ENCODE results near the gene SLC26A11. TPM values are rescaled to one million over a fixed set of nuclear protein-coding genes. Genes with fewer than 3 reads are reported as not detected.

Gene SLC26A11
- total RNA-seq, 2 experiments from 2014 or later, result 4.9 to 7.1 TPM

DNA sequence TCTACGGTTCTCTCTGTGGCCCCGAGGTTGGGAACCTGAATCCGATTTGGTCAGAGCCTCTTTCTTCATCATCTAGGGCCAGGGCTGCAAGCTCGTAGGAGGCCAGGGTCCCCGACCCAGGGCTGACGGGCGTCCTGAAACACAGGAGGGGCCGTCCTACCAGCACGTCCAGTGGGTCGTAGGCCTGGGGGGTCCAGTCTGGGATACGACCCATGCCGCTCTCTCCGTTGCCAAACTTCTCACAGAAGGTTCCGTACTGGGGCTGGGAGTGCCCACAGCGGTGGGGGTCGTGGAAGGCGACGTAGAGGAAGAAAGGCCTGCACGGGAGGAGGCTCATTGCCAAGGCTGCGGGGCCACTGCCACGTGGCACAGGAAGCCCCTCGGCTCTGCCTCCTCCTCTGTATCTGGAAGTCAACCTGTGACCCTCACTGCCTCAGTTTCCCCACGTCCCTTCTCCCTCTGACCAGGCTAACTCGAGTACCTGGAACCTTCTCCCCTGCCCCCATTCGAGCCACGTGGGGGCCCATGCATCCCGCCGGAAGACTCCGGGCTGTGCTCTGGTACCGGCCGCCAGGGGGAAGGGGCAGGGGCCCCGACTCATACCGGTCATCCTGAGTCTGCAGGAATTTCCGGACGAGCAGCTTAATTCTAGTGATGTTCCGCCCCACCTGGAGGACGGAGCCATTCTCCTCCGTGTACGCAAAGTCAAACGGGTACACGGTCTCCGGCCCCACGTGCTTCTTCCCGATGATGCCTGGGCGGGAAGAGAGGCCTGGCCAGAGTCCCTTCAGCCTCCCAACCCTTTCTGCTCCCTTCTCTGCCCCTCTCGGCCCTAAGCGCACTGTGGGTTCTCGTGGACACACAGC, 6.0 kb upstream of the SLC26A11 start:
- ChIA-PET CTCF (no interaction called here), POLR2A (no interaction called here)

DNA sequence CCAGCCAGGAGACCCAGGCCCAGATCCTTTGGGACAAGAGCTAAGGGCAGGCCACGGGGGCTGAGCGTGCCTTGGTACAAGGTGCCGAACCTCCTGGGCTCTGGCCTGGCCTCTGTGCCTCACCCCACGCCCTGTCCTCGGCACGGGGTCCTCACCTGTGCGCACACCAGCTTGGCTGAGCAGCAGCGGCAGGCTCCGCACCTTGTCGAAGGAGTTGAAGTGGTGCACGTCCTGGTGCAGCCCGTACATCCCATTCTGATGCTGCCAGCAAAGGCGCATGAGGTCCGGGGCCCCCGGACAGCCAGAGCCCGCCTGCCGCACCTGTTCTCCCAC, 5.4 kb upstream of the SLC26A11 start:
- POLR2A ChIA-PET, result no interaction called here
- CTCF ChIA-PET, result interaction anchor here (1.7 kb wide), 1 partner anchor 19 kb away, joined by 3 read pairs; no protein-coding TSS in a partner anchor

DNA sequence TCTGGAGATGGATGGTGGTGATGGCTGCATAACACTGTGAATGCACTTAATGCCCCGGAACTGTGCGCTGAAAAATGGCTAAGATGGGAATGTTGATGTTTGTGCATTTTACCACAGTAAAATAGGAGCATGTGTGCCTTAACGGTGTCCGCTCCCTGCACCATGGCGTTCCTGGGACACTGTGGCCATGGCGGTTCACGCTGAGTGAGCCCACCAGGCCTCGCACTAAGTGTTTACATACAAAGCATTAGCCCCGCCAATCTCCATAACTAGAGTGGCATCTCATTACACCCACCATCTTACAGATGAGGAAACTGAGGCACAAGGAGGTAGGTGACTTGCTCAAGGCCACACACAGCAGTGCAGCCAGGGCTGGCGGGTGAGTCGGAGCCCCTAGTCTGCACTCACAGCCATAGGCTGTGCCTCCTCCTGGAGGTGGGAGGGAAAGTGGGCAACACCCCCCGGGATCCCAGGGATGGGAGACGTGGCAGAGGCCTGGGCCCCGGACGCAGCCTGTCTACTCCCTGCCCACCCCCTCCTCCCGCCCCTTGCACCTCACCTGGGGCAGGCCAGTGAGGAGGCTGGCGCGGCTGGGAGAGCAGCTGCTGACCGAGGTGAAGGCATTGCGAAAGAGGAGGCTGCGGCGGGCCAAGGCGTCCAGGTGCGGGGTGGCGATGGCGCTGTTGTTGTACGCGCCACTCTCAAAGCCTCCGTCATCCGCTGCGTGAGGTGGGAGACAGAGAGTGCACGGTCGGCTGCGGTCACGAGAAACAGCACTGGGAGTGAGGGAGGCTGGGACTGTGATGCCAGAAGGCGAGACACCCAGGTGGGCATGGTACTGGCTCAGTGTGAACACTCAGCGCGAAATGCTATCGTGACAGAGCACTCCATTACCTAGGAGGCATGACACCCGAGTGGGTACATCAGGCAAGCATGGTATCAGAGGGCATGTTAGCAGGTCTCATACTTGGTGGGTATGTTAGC, 3.5 kb upstream of the SLC26A11 start:
- CTCF ChIA-PET, result interaction anchor here (1.7 kb wide), 1 partner anchor 21 kb away, joined by 3 read pairs; no protein-coding TSS in a partner anchor
- POLR2A ChIA-PET, result interaction anchor here (0.5 kb wide), 1 partner anchor 48 kb away, joined by 4 read pairs; no protein-coding TSS in a partner anchor

DNA sequence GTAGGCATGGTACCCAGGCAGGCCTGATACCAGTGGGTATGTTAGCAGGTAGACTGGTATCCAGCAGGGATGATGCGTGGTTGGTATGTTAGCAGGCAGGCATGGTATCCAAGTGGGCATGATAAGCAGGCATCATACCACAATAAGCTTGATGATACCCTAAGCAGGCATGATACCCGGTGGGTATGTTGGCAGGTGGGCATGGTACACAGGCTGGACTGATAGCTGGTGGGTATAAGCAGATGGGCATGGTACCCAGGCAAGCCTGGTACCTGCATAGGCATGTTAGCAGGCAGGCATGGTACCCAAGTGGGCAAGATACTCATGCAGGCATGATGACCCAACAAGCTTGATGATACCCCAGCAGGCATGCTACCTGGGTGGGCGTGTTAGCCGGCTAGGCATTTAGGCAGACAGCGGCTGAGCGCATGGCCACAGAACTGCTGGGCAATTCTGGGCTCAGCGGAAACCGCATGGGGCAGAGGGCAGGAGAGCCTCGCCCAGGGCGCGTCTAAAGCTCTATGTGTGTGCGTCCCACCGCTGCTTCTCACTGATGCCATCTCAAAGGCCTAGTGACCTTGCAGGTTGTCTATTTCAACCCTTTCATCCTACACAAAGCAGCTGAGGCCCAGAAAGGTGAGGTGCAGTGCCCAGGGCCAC, 2.4 kb upstream of the SLC26A11 start:
- POLR2A ChIA-PET, result interaction anchor here (0.5 to 2.0 kb wide), 2 partner anchors 47 to 48 kb away, joined by 4 to 9 read pairs; no protein-coding TSS in a partner anchor
- CTCF ChIA-PET, result interaction anchor here (0.5 to 1.6 kb wide), 2 partner anchors 46 to 1471 kb away, joined by 4 to 5 read pairs; no protein-coding TSS in a partner anchor

DNA sequence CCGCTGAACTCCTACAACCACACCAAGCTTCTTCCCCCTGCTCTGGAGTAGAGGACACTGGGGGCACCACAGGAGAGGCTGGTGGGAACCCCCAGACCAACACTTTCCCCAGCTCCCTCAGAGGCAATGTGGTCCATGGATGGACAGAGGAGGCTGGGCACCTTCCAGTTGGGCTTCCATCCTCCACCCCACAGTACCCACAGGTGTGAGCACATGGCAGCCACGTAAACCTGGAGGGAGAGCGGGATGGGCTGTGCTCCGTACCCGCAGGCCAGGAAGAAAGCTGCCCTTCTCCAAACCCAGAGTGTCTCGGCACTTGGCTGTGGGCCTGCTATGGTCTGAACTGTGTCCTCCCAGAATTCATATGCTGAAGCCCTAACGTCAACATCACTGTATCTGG, 1.8 kb upstream of the SLC26A11 start:
- ChIA-PET CTCF (interaction anchor here (0.5 to 1.6 kb wide), 4 partner anchors 22 to 1472 kb away, joined by 4 to 5 read pairs (median 4); no protein-coding TSS in a partner anchor), POLR2A (interaction anchor here (1.7 to 2.0 kb wide), 2 partner anchors 41 to 48 kb away, joined by 6 to 9 read pairs; no protein-coding TSS in a partner anchor)

DNA sequence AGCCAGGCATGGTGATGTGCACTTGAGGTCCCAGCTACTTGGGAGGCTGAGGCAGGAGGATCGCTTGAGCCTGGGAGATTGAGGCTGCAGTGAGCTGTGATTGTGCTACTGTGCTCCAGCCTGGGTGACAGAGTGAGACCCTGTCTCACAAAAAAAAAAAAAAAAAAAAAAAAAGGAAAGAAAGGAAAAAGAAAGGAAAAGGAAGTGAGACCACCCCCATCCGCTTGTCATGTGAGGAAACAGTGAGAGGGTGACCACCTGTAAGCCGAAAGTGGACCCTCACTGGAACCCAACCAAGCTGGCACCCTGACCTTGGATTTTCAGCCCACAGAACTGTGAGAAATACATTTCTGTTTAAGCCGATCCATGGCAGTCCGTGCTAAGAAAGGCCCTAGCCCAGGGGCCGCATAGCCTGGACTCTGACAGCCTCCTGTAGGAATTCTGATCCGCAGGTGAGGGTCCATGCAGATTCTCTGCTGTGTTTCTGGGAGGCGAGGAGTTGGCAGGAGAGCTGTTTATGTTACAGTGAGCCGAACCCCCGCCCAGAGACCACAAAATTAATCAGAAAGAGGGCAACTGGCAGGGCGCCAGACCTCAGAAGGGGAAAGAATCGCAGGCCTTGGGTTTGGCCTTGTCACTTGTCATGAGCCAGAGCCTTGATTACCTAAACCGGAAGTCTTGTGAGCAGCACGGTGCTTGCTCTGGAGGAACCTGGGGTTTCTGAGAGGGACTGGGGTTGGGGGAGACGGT, 1.0 kb upstream of the SLC26A11 start:
- ChIA-PET CTCF (interaction anchor here (0.7 to 1.6 kb wide), 3 partner anchors 23 to 45 kb away, joined by 4 to 5 read pairs (median 4); no protein-coding TSS in a partner anchor), POLR2A (interaction anchor here (0.6 to 2.0 kb wide), 8 partner anchors 36 to 79 kb away, joined by 3 to 15 read pairs (median 7); no protein-coding TSS in a partner anchor)

DNA sequence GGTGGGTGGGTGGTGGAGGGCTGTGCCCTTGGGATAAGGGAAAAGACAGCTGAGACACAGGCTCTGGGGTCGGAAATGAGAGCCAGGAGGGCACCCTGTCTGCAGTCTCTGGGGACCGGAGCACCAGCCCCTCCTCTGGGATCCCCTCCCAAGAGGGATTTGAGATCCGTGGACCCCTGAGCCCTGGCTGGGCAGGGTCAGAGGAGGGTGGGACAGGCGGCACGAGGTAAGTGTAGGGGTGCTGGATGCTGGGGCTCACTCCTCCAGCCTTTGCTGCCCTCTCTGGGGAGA, 519 bp upstream of the SLC26A11 start:
- CTCF ChIA-PET, result no interaction called here
- POLR2A ChIA-PET, result interaction anchor here (0.6 to 2.0 kb wide), 8 partner anchors 35 to 78 kb away, joined by 3 to 10 read pairs (median 4); no protein-coding TSS in a partner anchor

DNA sequence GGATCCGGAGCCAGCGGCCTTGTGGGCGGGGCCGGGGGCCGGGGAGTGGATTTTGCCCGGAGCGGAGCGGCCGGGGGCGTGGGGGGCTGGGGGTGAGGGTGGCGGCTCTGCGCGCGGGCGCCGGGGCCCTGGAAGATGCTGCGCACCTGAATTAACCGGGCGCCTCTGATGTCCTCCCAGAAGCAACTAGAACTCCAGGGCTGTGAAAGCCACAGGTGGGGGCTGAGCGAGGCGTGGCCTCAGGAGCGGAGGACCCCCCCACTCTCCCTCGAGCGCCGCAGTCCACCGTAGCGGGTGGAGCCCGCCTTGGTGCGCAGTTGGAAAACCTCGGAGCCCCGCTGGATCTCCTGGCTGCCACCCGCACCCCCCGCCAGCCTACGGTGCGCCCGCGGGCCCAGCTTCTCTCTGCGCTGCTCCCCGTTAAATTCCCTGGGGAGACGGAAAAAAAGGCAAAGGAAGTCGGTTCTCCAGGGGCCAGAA, 549 bp downstream of the SLC26A11 start:
- CTCF ChIA-PET, result interaction anchor here (0.8 kb wide), 1 partner anchor 212 kb away, joined by 3 read pairs; no protein-coding TSS in a partner anchor
- POLR2A ChIA-PET, result interaction anchor here (1.2 kb wide), 1 partner anchor 59 kb away, joined by 3 read pairs; no protein-coding TSS in a partner anchor

DNA sequence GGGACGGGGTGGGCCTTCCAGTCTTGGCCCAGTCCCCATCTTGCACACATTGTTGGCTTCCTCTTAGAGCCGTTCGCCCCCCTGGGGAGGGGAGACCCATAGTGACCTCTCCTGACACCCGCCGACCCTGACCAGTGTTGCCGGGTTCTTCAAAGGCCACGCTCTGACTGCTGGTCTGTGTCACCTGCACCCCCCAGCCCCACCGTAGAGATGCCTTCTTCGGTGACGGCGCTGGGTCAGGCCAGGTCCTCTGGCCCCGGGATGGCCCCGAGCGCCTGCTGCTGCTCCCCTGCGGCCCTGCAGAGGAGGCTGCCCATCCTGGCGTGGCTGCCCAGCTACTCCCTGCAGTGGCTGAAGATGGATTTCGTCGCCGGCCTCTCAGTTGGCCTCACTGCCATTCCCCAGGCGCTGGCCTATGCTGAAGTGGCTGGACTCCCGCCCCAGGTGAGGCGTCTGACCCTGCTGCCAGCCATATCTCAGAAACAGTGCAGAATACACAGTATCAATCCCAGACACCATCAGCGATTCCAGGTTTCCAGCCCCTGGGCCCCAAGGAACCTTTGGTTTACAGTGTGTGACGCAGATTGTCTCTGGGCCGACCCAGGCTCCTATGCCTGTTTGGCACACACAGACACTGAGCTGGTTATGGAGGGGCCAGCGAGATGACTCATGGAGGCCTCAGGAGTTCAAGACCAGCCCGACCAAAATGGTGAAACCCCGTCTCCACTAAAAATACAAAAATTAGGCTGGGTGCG, 1.3 kb downstream of the SLC26A11 start:
- CTCF ChIA-PET, result interaction anchor here (0.7 to 0.8 kb wide), 3 partner anchors 61 to 1071 kb away, joined by 3 read pairs; no protein-coding TSS in a partner anchor
- POLR2A ChIA-PET, result no interaction called here

DNA sequence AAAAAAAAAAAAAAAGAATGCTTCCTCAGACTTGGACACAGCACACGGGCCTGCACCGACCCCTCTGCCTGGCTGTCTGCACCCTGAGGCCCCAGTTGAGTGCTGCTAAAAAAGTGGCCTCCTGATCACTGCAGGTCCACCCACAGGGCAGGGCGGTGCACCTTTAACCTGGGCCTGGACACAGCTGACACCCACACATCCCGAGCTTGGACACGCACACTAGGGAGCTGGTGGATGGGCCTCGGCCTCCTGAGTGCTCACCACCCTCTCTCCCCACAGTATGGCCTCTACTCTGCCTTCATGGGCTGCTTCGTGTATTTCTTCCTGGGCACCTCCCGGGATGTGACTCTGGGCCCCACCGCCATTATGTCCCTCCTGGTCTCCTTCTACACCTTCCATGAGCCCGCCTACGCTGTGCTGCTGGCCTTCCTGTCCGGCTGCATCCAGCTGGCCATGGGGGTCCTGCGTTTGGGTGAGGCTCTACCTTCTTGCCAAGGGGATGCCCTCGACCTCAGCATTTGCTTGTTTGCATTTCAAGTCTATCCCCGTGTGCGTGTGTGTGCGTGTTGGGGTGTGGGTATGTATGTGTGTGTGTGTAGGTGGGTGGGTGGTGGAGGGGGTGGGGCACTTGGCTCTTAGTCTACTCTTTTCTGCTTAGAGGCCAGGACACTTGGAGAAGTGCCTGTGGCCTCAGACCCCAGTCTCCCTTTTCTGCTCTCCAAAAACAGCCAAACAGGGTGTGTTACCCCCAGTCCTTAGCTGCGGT, 2.3 kb downstream of the SLC26A11 start:
- ChIA-PET POLR2A (no interaction called here), CTCF (interaction anchor here (0.7 kb wide), 1 partner anchor 1070 kb away, joined by 3 read pairs; no protein-coding TSS in a partner anchor)

DNA sequence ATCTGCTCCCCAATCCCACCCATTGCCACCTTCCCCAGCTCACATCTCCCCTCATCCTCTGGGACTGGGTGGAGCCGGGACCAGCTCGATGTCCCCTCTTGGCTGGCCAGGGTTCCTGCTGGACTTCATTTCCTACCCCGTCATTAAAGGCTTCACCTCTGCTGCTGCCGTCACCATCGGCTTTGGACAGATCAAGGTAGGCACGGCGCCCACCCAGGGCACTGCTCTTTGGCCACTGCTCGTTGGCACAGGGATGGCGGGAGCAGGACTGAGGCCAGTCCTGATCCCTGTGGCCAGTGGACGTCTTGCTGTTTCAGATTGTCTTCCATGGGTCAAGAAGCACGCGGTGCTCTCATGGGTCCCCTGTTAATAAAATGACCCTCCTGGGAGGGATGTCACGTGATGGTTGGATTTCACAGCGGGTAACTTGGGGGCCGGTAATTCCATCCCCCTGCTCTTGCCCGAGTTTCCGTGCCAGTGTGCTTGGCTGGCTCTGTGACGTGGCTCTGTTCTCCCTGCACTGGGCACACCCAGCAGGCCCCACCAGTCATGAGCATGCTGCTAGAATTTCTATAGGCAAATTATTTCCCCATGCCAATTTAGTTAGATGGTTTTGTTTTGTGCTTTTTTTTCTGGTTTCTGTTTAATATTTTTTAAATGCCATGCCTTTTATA, 3.1 kb downstream of the SLC26A11 start:
- POLR2A ChIA-PET, result no interaction called here
- CTCF ChIA-PET, result no interaction called here

DNA sequence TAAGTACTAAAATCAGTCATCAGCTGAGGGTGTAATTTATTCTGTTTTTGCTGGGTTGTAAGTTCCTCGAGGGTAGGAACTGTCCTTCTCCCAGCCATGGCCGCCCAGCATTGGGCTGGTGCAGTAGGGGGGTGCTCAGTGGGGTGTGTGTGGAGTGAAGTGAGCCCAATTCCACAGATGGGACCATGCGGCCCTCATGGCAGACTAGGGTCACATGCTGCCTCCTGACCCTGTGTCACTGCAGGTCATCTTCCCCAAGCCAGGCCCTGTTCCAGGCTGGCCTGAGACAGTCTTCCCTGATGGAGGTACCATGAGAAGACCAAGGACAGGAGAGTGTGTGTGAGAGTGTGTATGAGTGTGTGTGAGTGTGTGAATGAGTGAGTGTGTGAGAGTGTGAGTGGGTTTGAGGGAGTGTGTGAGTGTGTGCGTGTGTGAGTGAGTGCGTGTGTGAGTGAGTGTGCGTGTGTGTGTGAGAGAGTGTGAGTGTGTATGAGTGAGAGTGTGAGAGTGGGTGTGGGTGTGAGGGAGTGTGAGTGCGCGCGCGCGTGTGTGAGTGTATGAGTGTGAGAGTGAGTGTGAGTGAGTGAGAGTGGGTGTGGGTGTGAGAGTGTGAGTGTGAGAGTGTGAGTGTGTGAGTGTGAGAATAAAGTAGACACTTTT, 3.7 kb downstream of the SLC26A11 start:
- CTCF ChIA-PET, result no interaction called here

DNA sequence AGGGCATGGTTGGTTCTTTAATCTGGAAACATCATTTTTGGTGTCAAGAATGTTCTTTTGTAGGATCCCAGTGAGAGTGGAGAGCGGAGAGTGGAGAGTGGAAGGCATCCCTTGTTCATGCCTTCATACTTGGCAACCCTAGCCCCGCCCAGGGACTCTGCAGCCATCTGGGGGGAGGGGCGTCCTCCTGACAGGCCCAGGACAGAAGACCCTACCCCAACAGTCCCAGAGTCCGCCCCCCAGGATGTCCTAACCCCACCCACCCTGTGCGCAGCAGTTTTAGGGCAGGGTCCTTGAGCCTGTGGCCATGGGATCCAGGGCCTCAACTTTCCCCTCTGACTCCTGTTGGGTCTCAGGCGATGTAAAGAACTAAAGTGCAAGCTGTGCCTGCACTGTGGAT, 4.5 kb downstream of the SLC26A11 start:
- ChIA-PET CTCF (no interaction called here), POLR2A (no interaction called here)

More for the DNA sequence above, 3.7 kb downstream of the SLC26A11 start:
- POLR2A ChIA-PET, result no interaction called here

DNA sequence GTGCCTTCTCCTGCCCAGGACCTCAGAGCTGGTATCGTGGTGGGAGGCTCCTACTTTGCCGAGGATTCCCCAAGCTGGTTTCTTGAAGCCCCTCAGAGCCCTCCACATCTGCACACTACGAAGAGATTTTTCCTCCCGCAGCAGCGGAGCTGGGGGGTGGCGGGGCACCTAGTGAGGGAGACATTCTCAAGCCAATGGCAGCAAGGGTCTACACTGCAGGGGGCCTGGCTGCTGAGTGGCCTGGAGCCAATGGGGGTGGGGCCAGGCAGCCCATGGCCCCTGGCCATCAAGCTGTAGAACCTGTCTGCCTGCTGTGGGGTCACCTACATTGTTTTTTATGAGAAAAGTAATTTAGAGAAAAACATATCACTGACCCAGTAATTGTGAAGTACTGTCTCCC, 5.0 kb downstream of the SLC26A11 start:
- POLR2A ChIA-PET, result interaction anchor here (0.6 kb wide), 1 partner anchor 106 kb away, joined by 10 read pairs; no protein-coding TSS in a partner anchor

DNA sequence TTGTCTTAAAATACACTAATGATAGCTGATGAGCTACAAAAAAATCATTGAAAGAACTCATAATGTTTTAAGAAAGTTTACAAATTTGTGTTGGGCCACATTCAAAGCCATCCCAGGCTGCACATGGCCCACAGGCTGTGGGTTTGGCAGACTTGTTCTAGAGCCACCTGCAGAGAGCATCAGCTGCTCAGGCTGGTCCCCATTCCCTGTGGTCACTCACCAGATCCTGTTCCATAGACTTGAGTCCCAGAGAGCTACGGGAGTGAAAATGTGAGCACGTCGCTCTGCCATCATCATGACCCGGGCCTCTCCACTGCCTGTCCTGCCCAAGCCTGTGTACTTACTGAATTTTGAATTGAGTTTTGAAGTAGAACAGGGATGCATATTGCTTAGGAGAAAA, 6.9 kb downstream of the SLC26A11 start:
- CTCF ChIA-PET, result interaction anchor here (0.9 kb wide), 1 partner anchor 145 kb away, joined by 3 read pairs; no protein-coding TSS in a partner anchor
- POLR2A ChIA-PET, result no interaction called here

More for the DNA sequence above, 5.0 kb downstream of the SLC26A11 start:
- CTCF ChIA-PET, result no interaction called here

DNA sequence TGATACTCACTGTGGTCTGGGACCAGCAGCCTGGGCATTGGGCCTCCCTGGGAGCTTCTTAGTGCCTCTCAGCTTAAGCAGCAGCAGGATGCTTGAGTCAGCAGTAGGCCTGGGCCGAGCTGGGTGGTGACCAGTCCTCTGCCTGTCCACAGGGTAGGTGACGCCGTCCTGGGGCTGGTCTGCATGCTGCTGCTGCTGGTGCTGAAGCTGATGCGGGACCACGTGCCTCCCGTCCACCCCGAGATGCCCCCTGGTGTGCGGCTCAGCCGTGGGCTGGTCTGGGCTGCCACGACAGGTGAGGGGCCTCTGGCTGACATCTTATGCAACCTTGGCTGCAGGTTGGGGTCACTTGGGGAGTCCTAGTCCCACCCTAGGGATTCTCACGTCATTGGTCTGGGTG, 7.4 kb downstream of the SLC26A11 start:
- POLR2A ChIA-PET, result no interaction called here

More for the DNA sequence above, 7.4 kb downstream of the SLC26A11 start:
- CTCF ChIA-PET, result no interaction called here

Data from activated CD8-positive, alpha-beta memory T cell treated with anti-CD3 and anti-CD28 coated beads for 36 hours (primary cell).